HG03442 (cell line): Measurements from ENCODE around the gene SLC43A2.
A peak's percentile ranks its signal among the peaks of the same experiment; 100 is the strongest.

ENCODE experiments used
- ATAC-seq: cut with Tn5 transposase; IDR thresholded peaks from one replicate; pipeline ENCODE4 v1.9.1; 2021; ENCODE audit warnings: mild to moderate bottlenecking, moderate library complexity; ENCODE audit not compliant: unreplicated experiment

Gene SLC43A2

GRCh38 chr17:1644493-1645206 is 16.0 kb upstream of the SLC43A2 start:
- no peak for ATAC-seq

GRCh38 chr17:1643999-1644492 is 15.4 kb upstream of the SLC43A2 start:
- no peak for ATAC-seq

GRCh38 chr17:1643293-1643998 is 14.8 kb upstream of the SLC43A2 start:
- ATAC-seq: no peak

- no peak for ATAC-seq
Observed at GRCh38 chr17:1641065-1641403, 12.4 kb upstream of the SLC43A2 start.

GRCh38 chr17:1640329-1641064 is 11.9 kb upstream of the SLC43A2 start:
- ATAC-seq: no peak

- no peak for ATAC-seq
Observed at GRCh38 chr17:1639549-1640180, 11.0 kb upstream of the SLC43A2 start.

GRCh38 chr17:1638624-1639300 is 10.1 kb upstream of the SLC43A2 start:
- ATAC-seq: no peak

- ATAC-seq: no peak
Observed at GRCh38 chr17:1638171-1638590, 9.5 kb upstream of the SLC43A2 start.

- no peak for ATAC-seq
Observed at GRCh38 chr17:1636732-1637285, 8.2 kb upstream of the SLC43A2 start.

- no peak for ATAC-seq
Observed at GRCh38 chr17:1635675-1636465, 7.2 kb upstream of the SLC43A2 start.

GRCh38 chr17:1634841-1635650 is 6.4 kb upstream of the SLC43A2 start:
- ATAC-seq: no peak

- ATAC-seq: no peak
Observed at GRCh38 chr17:1630662-1631061, 2.0 kb upstream of the SLC43A2 start.

GRCh38 chr17:1629504-1630310 is 1.1 kb upstream of the SLC43A2 start:
- ATAC-seq: no peak

- ATAC-seq: peak; percentile 42
Observed at GRCh38 chr17:1628856-1629503, 346 bp upstream of the SLC43A2 start.

- peak; percentile 2 for ATAC-seq
Observed at GRCh38 chr17:1627182-1627981, 1.3 kb downstream of the SLC43A2 start.

- ATAC-seq: no peak
Observed at GRCh38 chr17:1626333-1626732, 2.3 kb downstream of the SLC43A2 start.

GRCh38 chr17:1625581-1625980 is 3.1 kb downstream of the SLC43A2 start:
- ATAC-seq: no peak
